Smooth muscle cell (in vitro differentiated cells): Measurements from ENCODE around the gene ATP1A3. TPM values are rescaled to one million over a fixed set of nuclear protein-coding genes. Genes with fewer than 3 reads are reported as not detected.

ENCODE experiments used
- DNase-seq: peaks from one replicate; lab custom pipeline; 2025; ENCODE audit not compliant: unreplicated experiment; lab: John Stamatoyannopoulos, UW
- H2AFZ ChIP-seq: fragments of 200-600 bp; sonication (generic); 2 replicates; pipeline ENCODE4 v1.6.0; 2016; ENCODE audit warnings: antibody characterized with exemption, low read depth, mild to moderate bottlenecking
- H3F3A ChIP-seq: fragments of 200-600 bp; sonication (generic); 2 replicates; pipeline ENCODE4 v1.6.0; 2017; ENCODE audit warnings: antibody characterized with exemption, low read depth
- H3K27ac ChIP-seq: fragments of 200-600 bp; sonication (generic); 2 replicates; pipeline ENCODE4 v1.5.1; 2016; ENCODE audit warnings: low read depth, mild to moderate bottlenecking
- H3K27me3 ChIP-seq: fragments of 200-600 bp; sonication (generic); 2 replicates; pipeline ENCODE4 v1.6.1; 2016; ENCODE audit warnings: low read depth, mild to moderate bottlenecking
- H3K36me3 ChIP-seq: fragments of 200-600 bp; sonication (generic); 2 replicates; pipeline ENCODE4 v1.5.1; 2016; ENCODE audit warnings: low read depth
- H3K4me1 ChIP-seq: fragments of 200-600 bp; sonication (generic); 2 replicates; pipeline ENCODE4 v1.5.1; 2016; ENCODE audit warnings: low read depth
- H3K4me2 ChIP-seq: fragments of 200-600 bp; sonication (generic); 2 replicates; pipeline ENCODE4 v1.6.0; 2016; ENCODE audit warnings: mild to moderate bottlenecking
- H3K4me3 ChIP-seq: fragments of 200-600 bp; sonication (generic); 2 replicates; pipeline ENCODE4 v1.5.1; 2016; ENCODE audit warnings: mild to moderate bottlenecking
- H3K79me2 ChIP-seq: fragments of 200-600 bp; sonication (generic); 2 replicates; pipeline ENCODE4 v1.6.0; 2016; ENCODE audit warnings: low read depth, mild to moderate bottlenecking
- H3K9ac ChIP-seq: fragments of 200-600 bp; sonication (generic); 2 replicates; pipeline ENCODE4 v1.6.0; 2016; ENCODE audit warnings: low read depth
- H3K9me3 ChIP-seq: fragments of 200-600 bp; sonication (generic); replicated peaks from 2 replicates; pipeline ENCODE4 v1.5.1; 2016; ENCODE audit warnings: low read depth
- H4K20me1 ChIP-seq: fragments of 200-600 bp; sonication (generic); 2 replicates; pipeline ENCODE4 v1.6.0; 2016; ENCODE audit warnings: low read depth
- WGBS: methylation state at CpG from one replicate; pipeline ENCODE4 v1.1.7; 2016; ENCODE audit warnings: low lambda C conversion rate; 5-methylcytosine and 5-hydroxymethylcytosine counted together
- polyA plus RNA-seq: library from polyadenylated mRNA; unstranded; fragments of >200 nt; fragmentation: Nextera tagmentation; extraction: Ambion mirVana; gene quantifications from 2 replicates; pipeline ENCODE4 v1.2.1, GENCODE V29; 2016
- total RNA-seq: library from RNA; depleted of rRNA; stranded (reverse); fragments of >200 nt; gene quantifications from 2 replicates; pipeline ENCODE4 v1.2.3, GENCODE V29; 2014
- TF ChIP-seq, protein P1 (sequence below): fragments of 200-600 bp; sonication (generic); IDR thresholded peaks from 2 replicates; pipeline ENCODE4 v1.5.1; 2017; ENCODE audit warnings: borderline replicate concordance, mild to moderate bottlenecking, antibody characterized with exemption; ENCODE audit not compliant: insufficient read depth, poor library complexity, severe bottlenecking

The ATP1A3 gene
- total and polyA plus RNA-seq, 2 experiments from 2014 or later = not detected

DNA sequence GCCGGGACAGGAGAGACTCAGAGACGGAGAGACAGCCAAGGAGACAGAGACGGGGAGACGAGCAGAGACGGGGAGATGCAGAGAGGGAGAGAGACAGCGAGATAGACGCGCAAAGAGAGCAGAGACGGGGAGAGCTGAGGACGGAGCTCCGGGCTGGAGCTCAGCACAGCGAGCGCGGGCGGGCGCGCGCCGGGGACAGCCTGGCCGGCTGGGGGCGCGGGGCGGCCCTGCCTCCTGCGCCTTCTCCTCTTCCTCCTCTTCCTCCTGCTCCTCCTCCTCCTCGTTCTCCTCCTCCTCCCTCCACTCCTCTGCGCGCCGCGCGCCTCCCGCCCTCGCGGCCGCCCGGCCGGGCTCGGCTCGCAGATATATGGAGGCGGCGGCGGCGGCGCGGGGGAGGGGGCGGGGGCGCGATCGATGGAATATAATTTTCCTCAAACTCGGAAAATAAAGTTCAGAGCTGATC lies 65.8 kb downstream of the ATP1A3 start, which contains the start of gene ERFL:
ERFL (minus strand) TSS at position 229 of the 463 bp plus-strand sequence. CDS start 15,530 bp downstream, outside the sequence.
- H3K9me3 ChIP-seq = no peaks in the 10 kb centered on the region
- H3K27ac ChIP-seq = no peak within 1 kb of the TSS
- peak within 1 kb of the TSS; percentile 61 for H3K4me3 ChIP-seq
- peaks cover 94% of the 10 kb centered on the region for H3K27me3 ChIP-seq
- H3K9ac ChIP-seq = no peak within 1 kb of the TSS
- 2% methylated on average over 10 of the region's 49 CpGs for WGBS
- H3K4me2 ChIP-seq = peak within 1 kb of the TSS; percentile 90
- H3K79me2 ChIP-seq = no peaks in the 10 kb centered on the region
- no peaks in the 10 kb centered on the region for H3K4me1 ChIP-seq
- H2AFZ ChIP-seq = no peak within 1 kb of the TSS
- no peaks in the 10 kb centered on the region for H3K36me3 ChIP-seq
- peaks cover 5% of the 10 kb centered on the region for H4K20me1 ChIP-seq
- DNase-seq = no peak
- TF ChIP-seq, protein P1, sequence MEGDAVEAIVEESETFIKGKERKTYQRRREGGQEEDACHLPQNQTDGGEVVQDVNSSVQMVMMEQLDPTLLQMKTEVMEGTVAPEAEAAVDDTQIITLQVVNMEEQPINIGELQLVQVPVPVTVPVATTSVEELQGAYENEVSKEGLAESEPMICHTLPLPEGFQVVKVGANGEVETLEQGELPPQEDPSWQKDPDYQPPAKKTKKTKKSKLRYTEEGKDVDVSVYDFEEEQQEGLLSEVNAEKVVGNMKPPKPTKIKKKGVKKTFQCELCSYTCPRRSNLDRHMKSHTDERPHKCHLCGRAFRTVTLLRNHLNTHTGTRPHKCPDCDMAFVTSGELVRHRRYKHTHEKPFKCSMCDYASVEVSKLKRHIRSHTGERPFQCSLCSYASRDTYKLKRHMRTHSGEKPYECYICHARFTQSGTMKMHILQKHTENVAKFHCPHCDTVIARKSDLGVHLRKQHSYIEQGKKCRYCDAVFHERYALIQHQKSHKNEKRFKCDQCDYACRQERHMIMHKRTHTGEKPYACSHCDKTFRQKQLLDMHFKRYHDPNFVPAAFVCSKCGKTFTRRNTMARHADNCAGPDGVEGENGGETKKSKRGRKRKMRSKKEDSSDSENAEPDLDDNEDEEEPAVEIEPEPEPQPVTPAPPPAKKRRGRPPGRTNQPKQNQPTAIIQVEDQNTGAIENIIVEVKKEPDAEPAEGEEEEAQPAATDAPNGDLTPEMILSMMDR = no peak
- H3F3A ChIP-seq = no peaks in the 10 kb centered on the region

DNA sequence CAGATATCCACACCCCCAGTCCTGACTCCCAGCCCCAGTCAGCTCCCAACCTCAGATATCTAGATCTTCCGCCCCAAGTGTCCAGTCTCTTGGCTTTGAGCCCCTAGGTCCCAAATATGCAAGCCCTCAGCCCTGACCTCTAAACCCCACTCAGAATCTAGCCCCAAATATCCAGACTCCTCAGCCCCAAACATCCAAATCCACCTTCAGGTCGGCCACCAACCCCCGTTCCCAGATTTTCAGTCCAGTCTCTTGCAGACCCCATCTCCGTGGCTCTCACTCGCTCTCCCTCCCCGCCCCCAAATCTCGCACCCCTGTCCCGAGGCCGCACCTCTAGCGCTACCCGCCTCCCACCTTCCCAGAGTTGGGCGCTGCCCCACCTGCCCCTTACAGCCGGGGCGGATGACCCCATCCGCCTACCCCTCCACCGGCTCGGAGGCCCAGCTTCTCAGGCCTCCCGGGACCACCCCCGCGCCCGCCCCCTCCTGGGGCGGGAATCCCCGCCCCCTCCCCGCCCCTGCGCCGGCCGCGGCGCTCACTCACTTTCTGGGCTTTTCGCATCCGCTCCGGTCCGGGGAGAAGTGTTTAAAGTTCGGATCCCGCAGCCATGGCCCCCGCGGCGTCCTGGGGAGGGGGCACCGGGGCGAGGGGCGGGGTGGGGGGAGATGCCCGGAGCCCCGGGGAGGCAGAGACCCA lies 66.4 kb downstream of the ATP1A3 start:
- Histone ChIP-seq H3F3A (no peaks in the 10 kb centered on the region), H3K9ac (no peak overlapping the region), H3K27ac (no peak overlapping the region), H3K79me2 (no peaks in the 10 kb centered on the region), H3K9me3 (no peaks in the 10 kb centered on the region), H4K20me1 (peaks cover 5% of the 10 kb centered on the region), H3K4me2 (peak overlapping the region; percentile 90), H3K27me3 (peaks cover 94% of the 10 kb centered on the region), H3K36me3 (no peaks in the 10 kb centered on the region), H2AFZ (no peak overlapping the region), H3K4me1 (no peaks in the 10 kb centered on the region), H3K4me3 (peak overlapping the region; percentile 61)
- no peak for DNase-seq
- whole genome bisulfite sequencing = 8% methylated on average over 29 of the region's 43 CpGs
- TF ChIP-seq, protein P1 = no peak

DNA sequence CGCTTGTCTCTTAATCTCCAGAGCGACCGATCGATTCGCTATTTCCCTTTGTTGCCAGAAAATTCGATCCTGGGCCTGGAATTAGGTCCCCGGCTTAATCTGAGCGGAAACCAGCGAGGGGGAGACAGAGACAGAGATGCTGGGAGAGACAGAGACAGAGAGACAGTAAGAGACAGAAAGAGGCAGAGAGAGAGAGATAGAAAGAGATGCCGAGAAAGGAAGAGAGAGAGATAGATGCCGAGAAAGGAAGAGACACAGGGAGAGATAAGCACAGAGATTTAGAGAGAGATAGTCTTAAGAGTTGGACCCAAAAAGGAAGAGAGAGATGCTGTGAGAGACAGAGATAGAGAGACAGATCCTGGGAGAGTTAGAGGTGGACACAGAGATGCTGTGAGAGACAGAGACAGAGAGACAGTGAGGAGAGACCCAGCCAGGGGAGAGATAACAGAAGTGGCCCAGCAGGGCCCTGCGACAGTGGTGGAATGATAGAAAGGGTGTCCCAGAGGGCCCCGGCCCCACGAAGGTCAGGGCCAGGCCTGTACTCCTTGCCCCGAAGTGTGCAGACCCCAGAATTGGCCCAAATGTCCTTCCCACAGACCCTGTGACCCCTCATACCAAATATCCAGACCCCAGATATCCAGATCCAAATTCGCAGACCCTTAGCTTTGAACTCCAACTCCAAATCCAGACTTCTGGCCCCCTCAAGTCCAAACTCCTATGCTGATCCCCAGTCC lies 67.1 kb downstream of the ATP1A3 start:
- DNase-seq = no peak
- H3K27ac ChIP-seq = no peak overlapping the region
- H2AFZ ChIP-seq = no peak overlapping the region
- H3K9ac ChIP-seq = no peak overlapping the region
- H3K27me3 ChIP-seq = peaks cover 94% of the 10 kb centered on the region
- TF ChIP-seq, protein P1 = no peak
- H3K4me3 ChIP-seq = no peak overlapping the region
- no peaks in the 10 kb centered on the region for H3K36me3 ChIP-seq
- no peak overlapping the region for H3K4me2 ChIP-seq
- 58% methylated on average over 14 of the region's 16 CpGs for WGBS
- peaks cover 5% of the 10 kb centered on the region for H4K20me1 ChIP-seq
- H3K9me3 ChIP-seq = no peaks in the 10 kb centered on the region
- H3F3A ChIP-seq = no peaks in the 10 kb centered on the region
- no peaks in the 10 kb centered on the region for H3K79me2 ChIP-seq
- no peaks in the 10 kb centered on the region for H3K4me1 ChIP-seq
